Stomach (tissue), 4 donors: ENCODE results near the gene ATG4D.

Source experiments
- EP300 ChIP-seq: sonication (generic); formaldehyde crosslinking; IDR thresholded peaks from one replicate; pipeline ENCODE4 v1.6.1; 2017; ENCODE audit warnings: antibody characterized with exemption
- POLR2A ChIP-seq, 4 donors: fragments of 450-650 bp; IDR thresholded peaks; one replicate each; pipeline ENCODE4 v1.6.1; 2016; ENCODE audit warnings: antibody characterized with exemption in 4 of 4, control low read depth in 2 of 4, mild to moderate bottlenecking in 1 of 4, moderate library complexity in 1 of 4
- TF ChIP-seq, protein P1 (sequence below), 7 experiments: fragments of 450-650 bp in 4 of 7; fragments of 200-600 bp in 3 of 7; sonication (generic) in 3 of 7; IDR thresholded peaks; one replicate each; pipeline ENCODE4 v1.5.1; 2016 to 2019; ENCODE audit warnings: antibody characterized with exemption in 7 of 7, control low read depth in 2 of 7, mild to moderate bottlenecking in 1 of 7

DNA sequence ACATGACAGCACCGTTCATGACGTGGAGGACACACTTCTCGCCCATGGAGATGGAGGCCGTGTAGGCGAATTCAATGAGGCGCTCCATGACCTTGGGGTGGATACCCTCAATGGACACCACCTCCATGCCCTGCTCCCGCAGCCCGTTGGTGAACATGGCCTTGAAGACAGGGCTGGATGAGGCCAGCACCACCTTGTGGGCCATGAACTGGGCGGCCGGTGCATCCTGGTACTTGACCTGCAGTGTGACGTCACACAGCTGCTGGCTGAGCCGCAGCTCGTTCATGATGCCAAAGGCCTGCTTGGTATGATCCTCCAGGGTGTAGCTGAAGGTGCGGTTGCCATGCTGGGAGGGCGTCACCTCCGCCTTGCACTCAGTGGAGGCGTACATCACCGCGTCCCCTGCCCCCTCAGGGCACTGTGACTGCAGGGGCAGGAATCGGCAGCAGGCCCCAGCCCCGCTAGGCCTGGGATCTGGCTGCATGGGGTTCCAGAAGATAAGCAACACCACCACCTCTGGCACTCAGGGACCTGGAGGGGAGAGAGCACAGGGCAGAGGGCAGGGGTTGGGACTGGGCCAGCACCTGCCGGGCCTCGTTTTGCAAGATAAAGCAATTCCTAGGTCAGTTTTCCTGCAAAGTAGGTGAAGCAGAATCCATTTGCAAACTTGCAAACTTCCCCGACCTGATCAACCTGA, 44.0 kb upstream of the ATG4D start:
- TF ChIP-seq POLR2A (IDR thresholded peaks at IDR 0.05) (no peak), EP300 (no peak)
- TF ChIP-seq, protein P1, sequence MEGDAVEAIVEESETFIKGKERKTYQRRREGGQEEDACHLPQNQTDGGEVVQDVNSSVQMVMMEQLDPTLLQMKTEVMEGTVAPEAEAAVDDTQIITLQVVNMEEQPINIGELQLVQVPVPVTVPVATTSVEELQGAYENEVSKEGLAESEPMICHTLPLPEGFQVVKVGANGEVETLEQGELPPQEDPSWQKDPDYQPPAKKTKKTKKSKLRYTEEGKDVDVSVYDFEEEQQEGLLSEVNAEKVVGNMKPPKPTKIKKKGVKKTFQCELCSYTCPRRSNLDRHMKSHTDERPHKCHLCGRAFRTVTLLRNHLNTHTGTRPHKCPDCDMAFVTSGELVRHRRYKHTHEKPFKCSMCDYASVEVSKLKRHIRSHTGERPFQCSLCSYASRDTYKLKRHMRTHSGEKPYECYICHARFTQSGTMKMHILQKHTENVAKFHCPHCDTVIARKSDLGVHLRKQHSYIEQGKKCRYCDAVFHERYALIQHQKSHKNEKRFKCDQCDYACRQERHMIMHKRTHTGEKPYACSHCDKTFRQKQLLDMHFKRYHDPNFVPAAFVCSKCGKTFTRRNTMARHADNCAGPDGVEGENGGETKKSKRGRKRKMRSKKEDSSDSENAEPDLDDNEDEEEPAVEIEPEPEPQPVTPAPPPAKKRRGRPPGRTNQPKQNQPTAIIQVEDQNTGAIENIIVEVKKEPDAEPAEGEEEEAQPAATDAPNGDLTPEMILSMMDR (IDR thresholded peaks at IDR 0.05) = no peak
